KBM-7 (cell line): ENCODE measurements around the gene REL.

Experiments used
- DNase-seq: peaks from one replicate; pipeline ENCODE4 v3.0.0-alpha.2; 2015
- in situ Hi-C: fragments of 300-500 bp; cut with MboI; formaldehyde crosslinking; loops from 2 replicates; pipeline ENCODE4 v1.14.3; 2020; ENCODE audit warnings: low sequenced_read_pairs, low pct_unique_long_range_greater_than_20kb, mixed read lengths

The REL gene

GRCh38 chr2:60881047-60881932, at the start of gene REL:
Gene REL, plus strand, starts transcription at chr2:60881574. Its CDS starts 267 bp downstream, at chr2:60881841.
- peak; percentile 86 for DNase-seq
- in situ Hi-C loops = no loop called here

GRCh38 chr2:60831921-60832320, 49.5 kb upstream of the REL start:
- DNase-seq = no peak
- in situ Hi-C loops = no loop called here

DNA sequence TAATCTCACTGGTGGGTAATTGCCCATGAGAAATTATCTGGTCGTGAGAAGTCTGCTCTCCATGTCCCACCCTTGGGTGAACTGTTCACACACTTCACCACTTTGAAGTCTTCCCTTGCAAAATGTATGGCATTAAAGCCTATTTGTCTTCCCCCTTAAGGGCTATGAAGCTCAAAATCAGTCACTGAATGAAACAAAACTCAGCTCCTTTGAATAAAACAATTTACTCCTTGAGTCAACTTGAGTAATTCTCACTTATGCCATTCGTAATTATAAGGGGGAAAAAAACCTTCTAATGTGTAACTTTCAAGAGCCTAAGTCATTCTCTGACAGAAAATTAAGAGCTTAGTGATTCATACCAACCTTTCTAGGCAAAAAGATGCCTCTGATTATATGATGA, 48.8 kb upstream of the REL start:
- in situ Hi-C loops = no loop called here
- DNase-seq = no peak

DNA sequence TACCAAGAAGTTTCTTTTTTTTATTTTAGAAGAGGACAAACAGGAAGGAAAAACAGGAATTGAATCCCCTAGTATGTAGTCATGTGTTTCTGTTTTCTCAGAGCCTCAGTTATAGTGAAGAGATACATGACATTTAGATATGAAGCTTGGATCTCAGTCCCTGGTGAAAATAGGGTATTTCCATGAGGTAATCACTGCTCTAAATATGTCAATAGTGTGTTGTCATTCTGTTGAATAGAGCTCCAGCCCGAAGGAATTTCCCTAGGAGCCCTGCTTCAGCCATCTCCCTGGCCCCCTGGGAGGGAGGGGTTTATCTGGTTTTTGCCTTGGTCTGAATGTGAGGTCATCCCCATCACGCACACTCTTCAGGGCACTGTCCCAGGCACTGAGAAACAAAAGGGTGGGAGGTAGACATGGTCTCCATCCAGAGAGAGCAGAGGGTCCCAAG, 47.1 kb upstream of the REL start:
- in situ Hi-C loops = no loop called here
- DNase-seq = no peak

- in situ Hi-C loops = no loop called here
- DNase-seq = no peak
Measured at GRCh38 chr2:60836491-60836890, 44.9 kb upstream of the REL start.

DNA sequence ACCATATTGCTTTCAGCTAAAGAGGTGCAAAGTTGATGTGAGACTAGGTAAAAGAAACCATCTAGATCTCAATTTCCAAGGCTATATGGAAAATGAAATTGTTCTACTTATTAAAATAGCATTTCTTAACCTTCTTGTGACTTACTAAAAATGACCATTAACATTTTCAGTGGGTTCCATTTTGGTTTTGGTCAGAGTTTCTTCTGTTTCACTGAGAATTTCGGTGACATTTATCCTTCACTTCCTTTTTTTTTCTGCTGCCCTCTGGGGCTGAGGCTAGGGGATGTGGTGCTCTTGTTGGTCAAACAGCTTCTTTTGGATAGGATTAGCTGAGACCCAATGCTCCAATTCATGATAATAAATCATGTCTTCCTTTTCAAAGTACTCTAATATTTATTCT, 44.3 kb upstream of the REL start:
- in situ Hi-C loops = no loop called here
- DNase-seq = no peak

- in situ Hi-C loops = no loop called here
- DNase-seq = no peak
Measured at GRCh38 chr2:60838481-60838880, 42.9 kb upstream of the REL start.

GRCh38 chr2:60839126-60839813, 42.1 kb upstream of the REL start:
- in situ Hi-C loops = no loop called here
- DNase-seq = no peak

DNA sequence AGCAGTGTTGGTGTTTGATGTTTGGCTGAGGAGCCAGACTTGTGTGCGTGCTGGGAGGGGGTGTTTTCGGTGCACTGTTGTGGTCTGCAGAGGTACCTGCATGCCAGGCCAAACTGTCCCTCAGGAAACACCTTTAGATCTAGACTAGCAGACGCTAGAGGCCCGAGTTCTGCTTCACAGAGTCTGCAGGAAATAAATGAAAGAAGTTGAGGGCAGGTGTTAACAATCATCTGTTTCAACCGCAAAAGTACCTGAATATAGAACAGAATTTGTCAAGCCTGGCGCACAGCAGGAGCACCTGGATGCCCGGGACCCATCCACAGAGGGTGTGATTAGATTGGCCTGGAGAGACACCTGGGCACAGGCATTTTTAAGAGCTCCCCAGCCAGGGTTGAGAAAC, 40.5 kb upstream of the REL start:
- DNase-seq = peak; percentile 59
- in situ Hi-C loops = no loop called here

DNA sequence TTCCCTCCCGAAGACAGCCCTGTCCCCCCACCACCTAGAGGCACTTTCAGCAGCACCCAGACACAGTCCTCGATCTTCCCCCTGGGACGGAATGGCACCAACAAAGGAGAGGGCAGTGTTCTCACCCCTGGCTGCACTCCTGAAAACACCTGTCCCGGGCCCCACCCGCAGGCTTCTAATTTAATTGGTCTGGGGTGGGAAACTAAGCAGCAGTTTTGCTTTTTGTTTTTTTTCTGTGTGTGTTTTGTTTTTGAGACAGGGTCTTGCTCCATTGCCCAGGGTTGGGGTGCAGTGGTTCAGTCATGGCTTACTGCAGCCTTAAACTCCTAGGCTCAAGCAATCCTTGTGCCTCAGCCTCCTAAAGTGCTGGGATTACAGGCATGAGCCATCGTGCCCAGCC, 38.4 kb upstream of the REL start:
- in situ Hi-C loops = no loop called here
- no peak for DNase-seq

DNA sequence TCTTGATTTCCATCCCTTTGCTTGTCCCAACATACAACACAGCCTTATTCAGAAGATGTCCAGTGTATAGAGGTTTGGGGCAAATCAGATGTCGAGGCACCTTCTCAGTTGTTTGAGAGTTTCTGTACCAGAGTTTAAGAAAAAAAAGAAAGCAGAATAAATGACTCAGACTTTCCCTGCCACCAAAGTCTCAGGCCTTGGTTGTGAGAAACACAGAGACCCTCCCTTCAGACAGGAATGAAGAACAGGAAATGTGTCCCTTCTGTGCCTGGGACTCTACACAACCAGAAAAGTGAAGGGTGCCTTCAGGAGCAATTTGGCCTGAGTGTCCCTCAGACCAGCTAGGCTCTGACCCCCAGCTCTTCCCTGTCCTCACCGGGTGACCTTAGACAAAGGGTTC, 37.3 kb upstream of the REL start:
- DNase-seq = no peak
- in situ Hi-C loops = no loop called here

DNA sequence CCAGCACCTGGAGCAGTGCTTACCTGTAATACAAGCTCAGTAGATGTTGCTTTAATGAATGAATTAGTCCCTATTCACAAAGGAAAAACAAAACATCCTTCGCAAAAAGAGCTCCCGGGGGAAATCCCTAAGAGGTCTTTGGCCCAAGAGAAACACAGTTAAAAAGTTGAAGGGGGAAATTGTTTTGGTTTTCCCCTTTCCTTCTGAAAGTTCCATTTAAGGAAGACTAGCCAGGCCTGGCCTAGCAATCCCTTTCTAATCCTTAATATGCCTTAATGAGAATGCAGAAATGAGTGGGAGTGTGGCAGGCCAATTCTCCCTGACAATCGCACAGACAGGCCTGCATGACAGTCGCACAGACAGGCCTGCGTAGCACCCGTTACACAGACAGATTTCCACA, 33.5 kb upstream of the REL start:
- DNase-seq = no peak
- in situ Hi-C loops = no loop called here

DNA sequence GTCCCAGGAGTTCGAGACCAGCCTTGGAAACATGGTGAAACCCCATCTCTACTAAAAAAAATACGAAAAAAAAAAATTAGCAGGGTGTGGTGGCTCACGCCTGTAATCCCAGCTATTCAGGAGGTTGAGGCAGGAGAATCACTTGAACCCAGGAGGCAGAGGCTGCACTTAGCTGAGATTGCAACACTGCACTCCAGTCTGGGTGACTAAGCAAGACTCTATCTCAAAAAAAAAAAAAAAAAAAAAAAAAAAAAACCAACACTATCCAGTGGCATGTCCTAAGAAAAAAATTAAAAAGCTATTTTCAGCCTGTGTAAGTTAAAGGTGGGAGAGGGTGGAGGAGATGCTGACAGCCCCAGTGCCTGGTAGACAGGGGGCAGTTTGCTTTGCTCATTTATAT, 32.2 kb upstream of the REL start:
- in situ Hi-C loops = no loop called here

GRCh38 chr2:60852282-60852860, 29.0 kb upstream of the REL start:
- in situ Hi-C loops = no loop called here
- DNase-seq = peak; percentile 65

More for the DNA sequence above, 32.2 kb upstream of the REL start:
- DNase-seq = no peak

- in situ Hi-C loops = no loop called here
- DNase-seq = peak; percentile 29
Measured at GRCh38 chr2:60853531-60853930, 27.8 kb upstream of the REL start.

DNA sequence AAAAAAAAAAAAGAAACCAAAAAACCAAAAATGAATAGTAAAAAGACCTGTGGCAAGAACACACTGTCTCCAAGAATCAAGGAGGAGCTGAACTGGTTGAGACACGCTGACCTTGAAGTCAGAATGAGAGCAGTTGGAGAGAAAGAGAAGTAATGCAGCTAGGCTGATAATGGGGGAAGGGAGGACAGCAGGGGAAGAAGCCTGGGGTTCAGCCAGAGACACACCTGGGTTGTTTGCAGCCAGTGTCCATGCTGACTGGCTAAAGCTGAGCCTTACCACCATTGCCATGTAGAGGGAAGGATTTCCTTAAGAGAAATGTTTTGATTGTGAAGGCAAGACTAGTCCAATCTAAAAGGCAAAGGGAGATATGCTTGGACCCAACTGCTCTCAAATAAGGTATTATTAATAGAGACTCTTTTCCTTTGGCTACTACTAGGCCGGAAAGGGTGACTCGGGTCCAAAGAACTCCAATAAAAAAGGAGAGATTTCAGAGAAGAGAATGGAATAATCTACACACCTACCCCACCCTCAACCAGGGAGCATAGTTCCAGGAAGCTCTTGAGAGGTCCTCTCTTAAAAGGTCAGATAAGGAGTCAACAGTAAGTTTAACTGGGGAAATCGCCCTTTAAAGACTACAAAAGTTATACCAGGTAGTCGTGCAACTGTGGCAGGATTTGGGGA, 25.2 kb upstream of the REL start:
- in situ Hi-C loops = no loop called here
- DNase-seq = no peak

DNA sequence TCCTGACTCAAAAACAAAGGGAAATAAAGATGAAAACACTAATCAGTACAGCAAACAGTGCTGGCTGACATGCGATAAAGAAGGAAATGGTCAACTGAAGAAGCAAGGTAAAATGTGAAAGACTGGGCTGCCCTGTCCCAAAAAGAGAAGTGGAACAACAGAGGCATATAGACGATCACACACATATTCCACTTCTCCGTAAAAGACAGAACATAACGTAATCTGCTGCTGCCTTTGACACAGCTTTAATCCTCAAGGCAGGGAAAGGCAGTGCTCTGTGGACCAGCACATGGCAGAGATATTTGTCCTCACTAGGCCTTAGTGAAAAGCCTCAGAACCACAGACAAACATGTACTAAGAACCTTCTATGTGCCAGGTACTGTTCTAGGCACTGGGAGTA, 24.3 kb upstream of the REL start:
- in situ Hi-C loops = no loop called here
- no peak for DNase-seq

- no peak for DNase-seq
- in situ Hi-C loops = no loop called here
Measured at GRCh38 chr2:60858897-60859311, 22.5 kb upstream of the REL start.

- DNase-seq = peak; percentile 37
- in situ Hi-C loops = no loop called here
Measured at GRCh38 chr2:60861736-60862135, 19.6 kb upstream of the REL start.

DNA sequence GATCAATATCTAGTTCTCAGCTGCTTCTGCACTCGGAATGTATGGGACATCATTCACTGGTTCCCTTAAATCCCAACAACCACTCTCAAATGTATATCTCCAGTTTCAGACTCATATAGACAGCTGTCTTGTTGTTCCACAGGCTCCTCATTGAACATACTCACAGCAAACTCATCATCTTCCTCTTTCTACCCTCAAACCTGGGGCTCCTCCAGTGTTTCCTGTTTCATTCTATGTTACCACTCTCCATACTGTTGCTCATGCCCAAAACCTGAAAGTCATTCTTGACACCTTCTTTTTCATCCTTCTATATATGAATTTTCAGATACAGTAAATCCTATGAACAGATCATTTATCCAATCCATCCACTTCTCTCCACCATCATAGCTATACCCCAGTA, 18.7 kb upstream of the REL start:
- DNase-seq = peak; percentile 28
- in situ Hi-C loops = no loop called here
